HCT116 (cell line): Measurements from ENCODE around the gene CCM2L. TPM values are rescaled to one million over a fixed set of nuclear protein-coding genes. Genes with fewer than 3 reads are reported as not detected.

Experiments used
- ATAC-seq: fragments of 200-7000 bp; cut with Tn5 transposase; 2 replicates; pipeline ENCODE4 v1.9.1; 2020; ENCODE audit warnings: mild to moderate bottlenecking, moderate library complexity
- BruUV-seq: library from RNA; stranded (reverse); fragments of 400-500 nt; replicated peaks from 2 replicates; lab custom pipeline; 2021; lab: Mats Ljungman, UMichigan
- CTCF ChIA-PET: fragments of 300-600 bp; sonication (Branson Sonifier 250); formaldehyde crosslinking; loops from one replicate; lab custom pipeline; 2021; ENCODE audit warnings: antibody characterized with exemption; lab: Charles Lee
- POLR2A ChIA-PET: fragments of 300-600, 350-600 bp; sonication (Branson Sonifier 250); formaldehyde crosslinking; loops from one replicate; lab custom pipeline; 2021; ENCODE audit warnings: antibody characterized with exemption; lab: Charles Lee
- RAD21 ChIA-PET, 2 experiments: fragments of 300-600 bp; sonication (Branson Sonifier 250); formaldehyde crosslinking; loops; one replicate each; lab custom pipeline; 2023; ENCODE audit warnings: low total read pairs in 2 of 2; ENCODE audit not compliant: uncharacterized antibody in 2 of 2, unreplicated experiment in 2 of 2, low non-redundant PET in 1 of 2; lab: Charles Lee
- DNase-seq: peaks from one replicate; pipeline ENCODE4 v3.0.0-alpha.2; 2010; ENCODE audit warnings: low read depth, low spot score
- H2AFZ ChIP-seq: fragments of 200-600 bp; shearing (Covaris generic), sonication (generic); 2 replicates; pipeline ENCODE4 v1.6.1; 2017; ENCODE audit warnings: low read depth, mixed run types, mixed read lengths, antibody characterized with exemption, low read length; ENCODE audit not compliant: poor library complexity, severe bottlenecking
- H3K27ac ChIP-seq: 2 replicates; pipeline ENCODE4 v1.5.1; 2012; ENCODE audit warnings: low read depth, low read length
- H3K27me3 ChIP-seq: fragments of 200-600 bp; sonication (generic); 2 replicates; pipeline ENCODE4 v1.6.1; 2016; ENCODE audit warnings: mixed run types, low read length, mixed read lengths; ENCODE audit not compliant: insufficient read depth
- H3K36me3 ChIP-seq, 2 experiments: fragments of 200-500 bp in 1 of 2; fragments of 200-600 bp in 1 of 2; sonication (Bioruptor generic) in 1 of 2; sonication (generic) in 1 of 2; 2 replicates each; pipeline versions ENCODE4 v1.5.1 to v1.6.1; 2014 to 2016; ENCODE audit warnings: low read length in 2 of 2, inconsistent platforms in 1 of 2, mixed read lengths in 1 of 2, mixed run types in 1 of 2; ENCODE audit not compliant: insufficient read depth in 2 of 2, control insufficient read depth in 1 of 2
- H3K4me1 ChIP-seq, 2 experiments: fragments of 200-600 bp in 1 of 2; sonication (generic) in 1 of 2; 2 replicates each; pipeline versions ENCODE4 v1.5.1 to v1.6.1; 2012 to 2017; ENCODE audit warnings: low read length in 2 of 2, inconsistent platforms in 1 of 2, mild to moderate bottlenecking in 1 of 2, mixed read lengths in 1 of 2, mixed run types in 1 of 2, moderate library complexity in 1 of 2; ENCODE audit not compliant: insufficient read depth in 2 of 2, control insufficient read depth in 1 of 2
- H3K4me2 ChIP-seq: fragments of 200-600 bp; sonication (generic); 2 replicates; pipeline ENCODE4 v1.6.1; 2017; ENCODE audit warnings: mixed run types, low read length, mixed read lengths
- H3K4me3 ChIP-seq, 2 experiments: fragments of 200-600 bp in 1 of 2; sonication (generic) in 1 of 2; replicated peaks in 1 of 2; 2 replicates each; pipeline ENCODE4 v1.5.1; 2011 to 2016; ENCODE audit warnings: low read length in 2 of 2, control low read depth in 1 of 2, low read depth in 1 of 2, mild to moderate bottlenecking in 1 of 2, mixed read lengths in 1 of 2, mixed run types in 1 of 2
- H3K79me2 ChIP-seq: fragments of 200-600 bp; sonication (generic); 2 replicates; pipeline ENCODE4 v1.6.1; 2017; ENCODE audit warnings: mild to moderate bottlenecking, mixed run types, low read length, moderate library complexity, mixed read lengths; ENCODE audit not compliant: insufficient read depth
- H3K9ac ChIP-seq: fragments of 200-600 bp; sonication (generic); 2 replicates; pipeline ENCODE4 v1.6.1; 2016; ENCODE audit warnings: low read length, mixed read lengths
- H3K9me2 ChIP-seq: fragments of 200-600 bp; sonication (generic), shearing (Covaris generic); 2 replicates; pipeline ENCODE4 v1.6.1; 2017; ENCODE audit warnings: mixed run types, mild to moderate bottlenecking, moderate library complexity; ENCODE audit not compliant: insufficient read depth
- H3K9me3 ChIP-seq, 2 experiments: fragments of 200-500 bp in 1 of 2; fragments of 200-600 bp in 1 of 2; sonication (Bioruptor generic) in 1 of 2; sonication (generic) in 1 of 2; 2 replicates each; pipeline ENCODE4 v1.6.1; 2014 to 2017; ENCODE audit warnings: low read length in 2 of 2, mixed read lengths in 2 of 2, inconsistent platforms in 1 of 2, low read depth in 1 of 2, mild to moderate bottlenecking in 1 of 2, mixed run types in 1 of 2, moderate library complexity in 1 of 2; ENCODE audit not compliant: control insufficient read depth in 1 of 2, insufficient read depth in 1 of 2
- H4K20me1 ChIP-seq: fragments of 200-600 bp; sonication (generic), shearing (Covaris generic); 2 replicates; pipeline ENCODE4 v1.6.1; 2017; ENCODE audit warnings: mixed run types, mild to moderate bottlenecking, moderate library complexity; ENCODE audit not compliant: insufficient read depth
- CEBPB ChIP-seq: IDR thresholded peaks from 2 replicates; pipeline ENCODE4 v1.6.1; 2012; ENCODE audit warnings: low read depth
- EGR1 ChIP-seq: IDR thresholded peaks from 2 replicates; pipeline ENCODE4 v1.6.1; 2012; ENCODE audit warnings: low read depth
- ELF1 ChIP-seq: IDR thresholded peaks from 2 replicates; pipeline ENCODE4 v1.6.1; 2012; ENCODE audit warnings: low read depth, borderline replicate concordance
- EZH2 ChIP-seq: fragments of 200-600 bp; sonication (generic); IDR thresholded peaks from 2 replicates; pipeline ENCODE4 v1.6.1; 2017; ENCODE audit warnings: antibody characterized with exemption, mixed run types
- EZH2phosphoT487 ChIP-seq: fragments of 200-600 bp; IDR thresholded peaks from 2 replicates; pipeline ENCODE4 v1.6.1; 2018; ENCODE audit warnings: antibody characterized with exemption, borderline replicate concordance
- FOSL1 ChIP-seq: IDR thresholded peaks from 2 replicates; pipeline ENCODE4 v1.6.1; 2012; ENCODE audit warnings: low read depth
- MAX ChIP-seq: IDR thresholded peaks from 2 replicates; pipeline ENCODE4 v1.6.1; 2012
- POLR2A ChIP-seq: IDR thresholded peaks from 2 replicates; pipeline ENCODE4 v1.7.0; 2011; ENCODE audit warnings: borderline replicate concordance; ENCODE audit not compliant: insufficient read depth, insufficient read length; ENCODE audit errors: extremely low read depth
- POLR2AphosphoS5 ChIP-seq: IDR thresholded peaks from 2 replicates; pipeline ENCODE4 v1.6.1; 2011; ENCODE audit warnings: mild to moderate bottlenecking, low read depth, low read length, moderate library complexity
- RAD21 ChIP-seq: IDR thresholded peaks from 2 replicates; pipeline ENCODE4 v1.6.1; 2012; ENCODE audit warnings: low read depth, mild to moderate bottlenecking
- SIN3A ChIP-seq: IDR thresholded peaks from 2 replicates; pipeline ENCODE4 v1.6.1; 2012; ENCODE audit warnings: low read depth
- SRF ChIP-seq: IDR thresholded peaks from 2 replicates; pipeline ENCODE4 v1.6.1; 2012; ENCODE audit warnings: low read depth
- TCF7L2 ChIP-seq: IDR thresholded peaks from 2 replicates; pipeline ENCODE4 v1.7.0; 2011; ENCODE audit warnings: borderline replicate concordance, inconsistent platforms; ENCODE audit not compliant: insufficient read depth, insufficient read length; ENCODE audit errors: extremely low read depth
- ZFX ChIP-seq: fragments of 450-650 bp; IDR thresholded peaks from 2 replicates; pipeline ENCODE4 v1.6.1; 2017
- ZNF274 ChIP-seq: fragments of 200-500 bp; sonication (Bioruptor generic); IDR thresholded peaks from 2 replicates; pipeline ENCODE4 v1.6.1; 2014; ENCODE audit warnings: mild to moderate bottlenecking, low read depth, low read length, inconsistent platforms
- intact Hi-C: fragments of 100-400 bp; cut with micrococcal nuclease; formaldehyde crosslinking; loops from 2 replicates; pipeline ENCODE4 v1.10.0; 2022
- total RNA-seq: library from RNA; stranded (reverse); gene quantifications from one replicate; pipeline ENCODE4 v1.2.1, GENCODE V29; 2021; ENCODE audit not compliant: unreplicated experiment
- TF ChIP-seq, protein P1 (sequence below): IDR thresholded peaks from 2 replicates; pipeline ENCODE4 v1.6.1; 2012; ENCODE audit warnings: low read depth
- TF ChIP-seq, protein P2 (sequence below): IDR thresholded peaks from 2 replicates; pipeline ENCODE4 v1.6.1; 2011; ENCODE audit warnings: mild to moderate bottlenecking, low read length, moderate library complexity; ENCODE audit not compliant: insufficient replicate concordance; ENCODE audit errors: extremely low read depth
- TF ChIP-seq, protein P3 (sequence below): IDR thresholded peaks from 2 replicates; pipeline ENCODE4 v1.6.1; 2012

CCM2L gene
- total RNA-seq, 1 experiment from 2014 or later: 1.4 TPM

GRCh38 chr20:31972471-31973021, 37.7 kb upstream of the CCM2L start:
- DNase-seq (no peak), ATAC-seq (no peak)
- no peaks in the 10 kb centered on the region for H3K9me2 ChIP-seq
- H3K27me3 ChIP-seq: peaks cover 41% of the 10 kb centered on the region
- H3K4me2 ChIP-seq: no peak overlapping the region
- intact Hi-C loops: no loop called here
- H4K20me1 ChIP-seq: no peaks in the 10 kb centered on the region
- no peaks in the 10 kb centered on the region for H3K9me3 ChIP-seq
- no TSS peak for BruUV-seq
- POLR2A ChIA-PET: no interaction called here
- H3K4me3 ChIP-seq: no peak overlapping the region
- H3K79me2 ChIP-seq: no peaks in the 10 kb centered on the region
- no peaks in the 10 kb centered on the region for H3K36me3 ChIP-seq
- H3K9ac ChIP-seq: no peak overlapping the region
- no peak overlapping the region for H2AFZ ChIP-seq
- no peak overlapping the region for H3K27ac ChIP-seq
- no peak for TF ChIP-seq TCF7L2
- TF ChIP-seq ZFX: no peak
- no peak for TF ChIP-seq SIN3A
- TF ChIP-seq EZH2phosphoT487: no peak
- TF ChIP-seq EZH2: no peak
- TF ChIP-seq, protein P1, sequence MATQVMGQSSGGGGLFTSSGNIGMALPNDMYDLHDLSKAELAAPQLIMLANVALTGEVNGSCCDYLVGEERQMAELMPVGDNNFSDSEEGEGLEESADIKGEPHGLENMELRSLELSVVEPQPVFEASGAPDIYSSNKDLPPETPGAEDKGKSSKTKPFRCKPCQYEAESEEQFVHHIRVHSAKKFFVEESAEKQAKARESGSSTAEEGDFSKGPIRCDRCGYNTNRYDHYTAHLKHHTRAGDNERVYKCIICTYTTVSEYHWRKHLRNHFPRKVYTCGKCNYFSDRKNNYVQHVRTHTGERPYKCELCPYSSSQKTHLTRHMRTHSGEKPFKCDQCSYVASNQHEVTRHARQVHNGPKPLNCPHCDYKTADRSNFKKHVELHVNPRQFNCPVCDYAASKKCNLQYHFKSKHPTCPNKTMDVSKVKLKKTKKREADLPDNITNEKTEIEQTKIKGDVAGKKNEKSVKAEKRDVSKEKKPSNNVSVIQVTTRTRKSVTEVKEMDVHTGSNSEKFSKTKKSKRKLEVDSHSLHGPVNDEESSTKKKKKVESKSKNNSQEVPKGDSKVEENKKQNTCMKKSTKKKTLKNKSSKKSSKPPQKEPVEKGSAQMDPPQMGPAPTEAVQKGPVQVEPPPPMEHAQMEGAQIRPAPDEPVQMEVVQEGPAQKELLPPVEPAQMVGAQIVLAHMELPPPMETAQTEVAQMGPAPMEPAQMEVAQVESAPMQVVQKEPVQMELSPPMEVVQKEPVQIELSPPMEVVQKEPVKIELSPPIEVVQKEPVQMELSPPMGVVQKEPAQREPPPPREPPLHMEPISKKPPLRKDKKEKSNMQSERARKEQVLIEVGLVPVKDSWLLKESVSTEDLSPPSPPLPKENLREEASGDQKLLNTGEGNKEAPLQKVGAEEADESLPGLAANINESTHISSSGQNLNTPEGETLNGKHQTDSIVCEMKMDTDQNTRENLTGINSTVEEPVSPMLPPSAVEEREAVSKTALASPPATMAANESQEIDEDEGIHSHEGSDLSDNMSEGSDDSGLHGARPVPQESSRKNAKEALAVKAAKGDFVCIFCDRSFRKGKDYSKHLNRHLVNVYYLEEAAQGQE: no peak
- no peak for TF ChIP-seq CEBPB
- TF ChIP-seq FOSL1: no peak
- TF ChIP-seq, protein P2, sequence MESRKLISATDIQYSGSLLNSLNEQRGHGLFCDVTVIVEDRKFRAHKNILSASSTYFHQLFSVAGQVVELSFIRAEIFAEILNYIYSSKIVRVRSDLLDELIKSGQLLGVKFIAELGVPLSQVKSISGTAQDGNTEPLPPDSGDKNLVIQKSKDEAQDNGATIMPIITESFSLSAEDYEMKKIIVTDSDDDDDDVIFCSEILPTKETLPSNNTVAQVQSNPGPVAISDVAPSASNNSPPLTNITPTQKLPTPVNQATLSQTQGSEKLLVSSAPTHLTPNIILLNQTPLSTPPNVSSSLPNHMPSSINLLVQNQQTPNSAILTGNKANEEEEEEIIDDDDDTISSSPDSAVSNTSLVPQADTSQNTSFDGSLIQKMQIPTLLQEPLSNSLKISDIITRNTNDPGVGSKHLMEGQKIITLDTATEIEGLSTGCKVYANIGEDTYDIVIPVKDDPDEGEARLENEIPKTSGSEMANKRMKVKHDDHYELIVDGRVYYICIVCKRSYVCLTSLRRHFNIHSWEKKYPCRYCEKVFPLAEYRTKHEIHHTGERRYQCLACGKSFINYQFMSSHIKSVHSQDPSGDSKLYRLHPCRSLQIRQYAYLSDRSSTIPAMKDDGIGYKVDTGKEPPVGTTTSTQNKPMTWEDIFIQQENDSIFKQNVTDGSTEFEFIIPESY: no peak
- TF ChIP-seq RAD21: no peak
- no peak for TF ChIP-seq ELF1
- no peak for TF ChIP-seq POLR2A
- TF ChIP-seq POLR2AphosphoS5: no peak
- TF ChIP-seq ZNF274: no peak
- TF ChIP-seq EGR1: no peak
- TF ChIP-seq SRF: no peak
- TF ChIP-seq, protein P3, sequence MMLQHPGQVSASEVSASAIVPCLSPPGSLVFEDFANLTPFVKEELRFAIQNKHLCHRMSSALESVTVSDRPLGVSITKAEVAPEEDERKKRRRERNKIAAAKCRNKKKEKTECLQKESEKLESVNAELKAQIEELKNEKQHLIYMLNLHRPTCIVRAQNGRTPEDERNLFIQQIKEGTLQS: no peak
- TF ChIP-seq MAX: no peak
- RAD21 ChIA-PET: no interaction called here
- H3K4me1 ChIP-seq: no peaks in the 10 kb centered on the region
- CTCF ChIA-PET: no interaction called here
